GM18870 (cell line): ENCODE measurements around the gene DUSP21.
"Not testable (repeated sequence)": the region's sequence is repeated elsewhere in the genome, so short reads cannot be mapped to it uniquely, and the experiment has no call there.

Experiments
- ATAC-seq: cut with Tn5 transposase; IDR thresholded peaks from one replicate; pipeline ENCODE4 v1.9.1; 2021; ENCODE audit warnings: moderate library complexity; ENCODE audit not compliant: unreplicated experiment

DUSP21 gene

GRCh38 chrX:44875185-44875489 lies 31.3 kb downstream of the DUSP21 start:
- ATAC-seq: no peak

- no peak for ATAC-seq
Measured at GRCh38 chrX:44876086-44876485, 32.3 kb downstream of the DUSP21 start.

GRCh38 chrX:44876767-44877166 lies 32.9 kb downstream of the DUSP21 start:
- ATAC-seq: no peak

DNA sequence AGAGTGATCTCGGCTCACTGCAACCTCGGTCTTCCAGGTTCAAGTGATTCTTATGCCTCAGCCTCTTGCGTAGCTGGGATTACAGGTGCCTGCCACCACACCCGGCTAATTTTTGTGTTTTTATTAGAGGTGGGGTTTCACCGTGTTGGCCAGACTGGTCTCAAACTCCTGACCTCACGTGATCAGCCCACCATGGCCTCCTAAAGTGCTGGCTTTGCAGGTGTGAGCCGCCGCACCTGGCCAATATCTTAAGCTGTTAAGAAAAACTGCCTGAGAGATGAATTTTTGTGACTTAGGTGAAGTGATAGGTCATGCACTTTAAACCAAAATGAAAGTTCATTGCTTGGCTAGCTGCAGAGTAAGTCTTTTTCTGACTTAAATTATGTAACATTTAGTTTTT lies 35.0 kb downstream of the DUSP21 start:
- ATAC-seq: no peak

DNA sequence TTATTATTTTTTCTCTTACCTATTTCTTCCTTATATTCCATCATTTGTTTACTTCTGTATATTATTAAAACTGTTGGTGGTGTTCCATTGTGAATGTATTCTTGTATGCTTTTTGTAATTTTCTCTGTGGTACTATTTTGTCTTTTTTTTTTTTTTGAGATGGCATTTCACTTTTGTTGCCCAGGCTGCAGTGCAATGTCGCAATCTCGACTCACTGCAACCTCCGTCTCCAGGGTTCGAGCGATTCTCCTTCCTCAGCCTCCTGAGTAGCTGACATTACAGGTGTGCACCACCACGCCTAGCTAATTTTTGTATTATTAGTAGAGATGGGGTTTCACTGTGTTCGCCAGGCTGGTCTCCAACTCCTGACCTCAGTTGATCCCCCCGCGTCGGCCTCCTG lies 37.7 kb downstream of the DUSP21 start:
- no peak for ATAC-seq

DNA sequence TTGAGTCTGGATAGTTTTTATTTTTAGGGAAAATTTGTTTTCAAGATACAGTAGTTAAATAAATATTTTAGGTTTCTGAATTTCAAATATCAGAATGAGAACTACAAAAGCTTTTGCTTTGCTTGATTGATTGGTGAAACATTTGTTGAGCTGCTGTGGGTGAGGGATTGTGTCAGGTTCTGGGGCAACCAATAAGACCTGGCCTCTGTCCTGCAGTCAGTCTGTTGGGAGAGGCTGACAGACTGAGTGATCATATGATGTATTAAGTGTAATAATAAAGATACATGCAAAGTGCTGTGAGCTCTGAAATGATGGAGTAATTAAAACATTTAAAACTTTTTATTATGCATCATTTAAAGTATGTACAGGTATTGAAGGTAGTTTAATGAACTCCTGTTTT lies 38.8 kb downstream of the DUSP21 start:
- no peak for ATAC-seq

- no peak for ATAC-seq
Measured at GRCh38 chrX:44884944-44885343, 41.1 kb downstream of the DUSP21 start.

- no peak for ATAC-seq
Measured at GRCh38 chrX:44889824-44890223, 46.0 kb downstream of the DUSP21 start.

DNA sequence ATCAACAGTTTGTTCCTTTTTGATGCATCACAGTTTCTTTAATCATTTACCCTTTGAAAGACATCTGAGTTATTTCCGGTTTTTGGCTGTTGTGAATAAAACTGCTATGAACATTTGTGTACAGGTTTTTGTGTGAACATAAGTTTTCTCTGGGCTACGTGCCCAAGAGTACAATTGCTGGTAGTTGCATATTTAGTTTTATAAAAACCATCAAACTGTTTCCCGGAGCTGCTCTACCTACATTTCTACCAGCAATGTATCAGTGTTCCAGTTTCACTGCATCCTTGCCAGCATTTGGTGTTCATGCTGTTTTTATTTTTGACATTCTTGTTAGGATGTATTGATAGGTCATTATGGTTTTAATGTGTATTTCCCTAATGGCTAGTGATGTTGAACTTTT lies 46.4 kb downstream of the DUSP21 start:
- ATAC-seq: no peak

- not testable (repeated sequence) for ATAC-seq
Measured at GRCh38 chrX:44890687-44891086, 46.9 kb downstream of the DUSP21 start.

DNA sequence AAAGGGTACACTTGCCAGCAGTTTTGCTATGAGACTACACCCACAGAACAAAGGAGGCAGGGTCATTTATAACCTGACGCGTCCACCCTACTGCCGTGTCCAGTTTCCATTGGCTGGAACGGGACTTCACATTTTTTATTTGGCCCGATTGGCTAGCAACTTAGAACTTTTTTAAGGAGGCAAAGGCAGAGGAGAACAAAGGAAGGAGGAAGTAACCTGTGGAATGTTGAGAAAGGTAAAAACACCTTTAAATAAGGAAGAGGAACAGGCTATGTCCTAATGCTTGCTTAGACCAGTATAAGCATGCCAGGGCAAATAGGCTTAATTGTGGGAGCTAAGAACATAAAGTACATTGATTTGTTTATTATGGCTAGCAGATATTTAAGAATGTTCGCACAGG lies 47.8 kb downstream of the DUSP21 start:
- no peak for ATAC-seq
